CD4-positive, alpha-beta T cell treated with Interleukin-12 subunit alpha and Interleukin-12 subunit beta, for 1 hour (primary cell): ENCODE results near the gene ALDH1A3.

Experiments
- DNase-seq: peaks from one replicate; pipeline ENCODE4 v3.0.0-alpha.2; 2020

Gene ALDH1A3

GRCh38 chr15:100926971-100927756, 47.5 kb downstream of the ALDH1A3 start:
- DNase-seq = no peak

- DNase-seq = no peak
Observed at GRCh38 chr15:100928632-100929280, 49.1 kb downstream of the ALDH1A3 start.

GRCh38 chr15:100929641-100930042, 50.0 kb downstream of the ALDH1A3 start:
- DNase-seq = no peak

GRCh38 chr15:100930306-100930848, 50.7 kb downstream of the ALDH1A3 start:
- no peak for DNase-seq

GRCh38 chr15:100931143-100931890, 51.7 kb downstream of the ALDH1A3 start:
- DNase-seq = no peak

- no peak for DNase-seq
Observed at GRCh38 chr15:100932676-100933348, 53.2 kb downstream of the ALDH1A3 start.

GRCh38 chr15:100934166-100934565, 54.5 kb downstream of the ALDH1A3 start:
- DNase-seq = no peak

GRCh38 chr15:100934726-100935125, 55.1 kb downstream of the ALDH1A3 start:
- DNase-seq = no peak

GRCh38 chr15:100937171-100937570, 57.5 kb downstream of the ALDH1A3 start:
- no peak for DNase-seq

GRCh38 chr15:100939791-100940190, 60.2 kb downstream of the ALDH1A3 start:
- DNase-seq = no peak

- peak; percentile 20 for DNase-seq
Observed at GRCh38 chr15:100940767-100941379, 61.2 kb downstream of the ALDH1A3 start.

GRCh38 chr15:100941536-100941935, 61.9 kb downstream of the ALDH1A3 start:
- no peak for DNase-seq

GRCh38 chr15:100942656-100943425, 63.2 kb downstream of the ALDH1A3 start:
- DNase-seq = no peak

GRCh38 chr15:100944244-100944895, 64.7 kb downstream of the ALDH1A3 start:
- DNase-seq = no peak

GRCh38 chr15:100944986-100945385, 65.4 kb downstream of the ALDH1A3 start:
- DNase-seq = no peak

GRCh38 chr15:100947760-100948429, 68.3 kb downstream of the ALDH1A3 start:
- no peak for DNase-seq

GRCh38 chr15:100948430-100948762, 68.8 kb downstream of the ALDH1A3 start:
- DNase-seq = no peak

GRCh38 chr15:100949691-100950090, 70.1 kb downstream of the ALDH1A3 start:
- DNase-seq = no peak

GRCh38 chr15:100951965-100952364, 72.3 kb downstream of the ALDH1A3 start:
- DNase-seq = no peak

- no peak for DNase-seq
Observed at GRCh38 chr15:100952566-100952965, 72.9 kb downstream of the ALDH1A3 start.
